Hepatocyte (in vitro differentiated cells): ENCODE data around the gene CEACAM1. TPM values are rescaled to one million over a fixed set of nuclear protein-coding genes. Genes with fewer than 3 reads are reported as not detected.

Source experiments
- DNase-seq: peaks from one replicate; pipeline ENCODE4 v3.0.0-alpha.2; 2016; ENCODE audit warnings: low spot score
- H2AFZ ChIP-seq: fragments of 200-600 bp; sonication (generic); 2 replicates; pipeline ENCODE4 v1.6.0; 2016; ENCODE audit warnings: antibody characterized with exemption, mild to moderate bottlenecking
- H3K27ac ChIP-seq: fragments of 200-600 bp; sonication (generic); 2 replicates; pipeline ENCODE4 v1.5.1; 2016; ENCODE audit warnings: mild to moderate bottlenecking
- H3K27me3 ChIP-seq: fragments of 200-600 bp; sonication (generic); 2 replicates; pipeline ENCODE4 v1.6.1; 2016
- H3K36me3 ChIP-seq: fragments of 200-600 bp; sonication (generic); replicated peaks from 2 replicates; pipeline ENCODE4 v1.5.1; 2016; ENCODE audit warnings: low read depth; ENCODE audit not compliant: insufficient read depth
- H3K4me1 ChIP-seq: fragments of 200-600 bp; sonication (generic); 2 replicates; pipeline ENCODE4 v1.5.1; 2016; ENCODE audit warnings: mild to moderate bottlenecking, moderate library complexity; ENCODE audit not compliant: insufficient read depth
- H3K4me2 ChIP-seq: fragments of 200-600 bp; sonication (generic); 2 replicates; pipeline ENCODE4 v1.6.0; 2016
- H3K4me3 ChIP-seq: fragments of 200-600 bp; sonication (generic); 2 replicates; pipeline ENCODE4 v1.5.1; 2016; ENCODE audit warnings: mild to moderate bottlenecking
- H3K79me2 ChIP-seq: fragments of 200-600 bp; sonication (generic); 2 replicates; pipeline ENCODE4 v1.6.0; 2017; ENCODE audit warnings: mild to moderate bottlenecking
- H3K9me2 ChIP-seq: fragments of 200-600 bp; sonication (generic); replicated peaks from 2 replicates; pipeline ENCODE4 v1.6.0; 2017; ENCODE audit warnings: mild to moderate bottlenecking; ENCODE audit not compliant: insufficient read depth
- H3K9me3 ChIP-seq: fragments of 200-600 bp; sonication (generic); 2 replicates; pipeline ENCODE4 v1.5.1; 2016; ENCODE audit warnings: low read depth, mild to moderate bottlenecking
- H4K20me1 ChIP-seq: fragments of 200-600 bp; sonication (generic); 2 replicates; pipeline ENCODE4 v1.6.0; 2016; ENCODE audit warnings: mild to moderate bottlenecking; ENCODE audit not compliant: insufficient read depth, poor library complexity, severe bottlenecking
- CTCF ChIP-seq: fragments of 200-600 bp; sonication (generic); IDR thresholded peaks from 2 replicates; pipeline ENCODE4 v1.5.1; 2016; ENCODE audit warnings: antibody characterized with exemption, mild to moderate bottlenecking; ENCODE audit not compliant: poor library complexity
- EZH2 ChIP-seq: fragments of 200-600 bp; sonication (generic); IDR thresholded peaks from 2 replicates; pipeline ENCODE4 v1.6.1; 2016; ENCODE audit warnings: antibody characterized with exemption, mild to moderate bottlenecking, borderline replicate concordance
- EZH2phosphoT487 ChIP-seq: fragments of 200-600 bp; sonication (generic); IDR thresholded peaks from one replicate; pipeline ENCODE4 v1.6.1; 2018; ENCODE audit warnings: antibody characterized with exemption, mild to moderate bottlenecking, low read depth, moderate library complexity; ENCODE audit not compliant: unreplicated experiment, severe bottlenecking
- WGBS: methylation state at CpG from one replicate; pipeline ENCODE4 v1.1.6; 2016; ENCODE audit warnings: low lambda C conversion rate; ENCODE audit errors: missing lambda C conversion rate; 5-methylcytosine and 5-hydroxymethylcytosine counted together
- polyA plus RNA-seq: library from polyadenylated mRNA; unstranded; fragments of >200 nt; fragmentation: Nextera tagmentation; extraction: Ambion mirVana; gene quantifications from 2 replicates; pipeline ENCODE4 v1.2.1, GENCODE V29; 2016
- total RNA-seq: library from RNA; depleted of rRNA; stranded (reverse); fragments of >200 nt; gene quantifications from 2 replicates; pipeline ENCODE4 v1.2.3, GENCODE V29; 2014

The CEACAM1 gene
- total and polyA plus RNA-seq, 2 experiments from 2014 or later: 7.1 to 20.8 TPM

GRCh38 chr19:42546831-42547500, 18.7 kb upstream of the CEACAM1 start:
- H3K79me2 ChIP-seq: no peaks in the 10 kb centered on the region
- no peak overlapping the region for H3K4me3 ChIP-seq
- WGBS: 82% methylated on average over 4 of the region's 4 CpGs
- no peak overlapping the region for H2AFZ ChIP-seq
- no peak for DNase-seq
- H4K20me1 ChIP-seq: no peaks in the 10 kb centered on the region
- H3K27ac ChIP-seq: no peak overlapping the region
- no peaks in the 10 kb centered on the region for H3K27me3 ChIP-seq
- TF ChIP-seq EZH2 (no peak), CTCF (no peak), EZH2phosphoT487 (no peak)
- no peaks in the 10 kb centered on the region for H3K4me1 ChIP-seq
- no peak overlapping the region for H3K4me2 ChIP-seq
- no peaks in the 10 kb centered on the region for H3K9me2 ChIP-seq
- H3K36me3 ChIP-seq: no peaks in the 10 kb centered on the region
- H3K9me3 ChIP-seq: no peaks in the 10 kb centered on the region

DNA sequence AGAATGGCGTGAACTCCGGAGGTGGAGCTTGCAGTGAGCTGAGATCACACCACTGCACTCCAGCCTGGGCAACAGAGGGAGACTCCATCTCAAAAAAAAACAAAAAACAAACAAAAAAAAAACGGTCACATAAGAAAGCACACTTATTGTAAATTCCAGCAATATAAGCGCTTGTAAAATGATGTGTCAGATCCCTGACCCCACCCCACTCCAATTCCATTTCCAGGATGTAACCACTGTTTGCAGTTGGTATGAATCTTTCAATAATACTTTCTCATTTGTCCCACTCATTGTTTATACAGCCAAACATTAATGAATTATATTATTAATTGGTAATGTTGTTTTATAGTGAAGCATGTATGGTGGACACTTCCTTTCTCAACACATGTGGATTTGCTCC, 15.9 kb upstream of the CEACAM1 start:
- no peaks in the 10 kb centered on the region for H3K79me2 ChIP-seq
- no peaks in the 10 kb centered on the region for H3K4me1 ChIP-seq
- H3K4me3 ChIP-seq: no peak overlapping the region
- H3K27me3 ChIP-seq: no peaks in the 10 kb centered on the region
- TF ChIP-seq EZH2 (no peak), CTCF (no peak), EZH2phosphoT487 (no peak)
- no peak overlapping the region for H3K4me2 ChIP-seq
- no peaks in the 10 kb centered on the region for H4K20me1 ChIP-seq
- no peak overlapping the region for H3K27ac ChIP-seq
- no peaks in the 10 kb centered on the region for H3K36me3 ChIP-seq
- H3K9me2 ChIP-seq: no peaks in the 10 kb centered on the region
- no peak overlapping the region for H2AFZ ChIP-seq
- no peaks in the 10 kb centered on the region for H3K9me3 ChIP-seq
- no peak for DNase-seq
- WGBS: 75% methylated on average over 4 of the region's 4 CpGs

DNA sequence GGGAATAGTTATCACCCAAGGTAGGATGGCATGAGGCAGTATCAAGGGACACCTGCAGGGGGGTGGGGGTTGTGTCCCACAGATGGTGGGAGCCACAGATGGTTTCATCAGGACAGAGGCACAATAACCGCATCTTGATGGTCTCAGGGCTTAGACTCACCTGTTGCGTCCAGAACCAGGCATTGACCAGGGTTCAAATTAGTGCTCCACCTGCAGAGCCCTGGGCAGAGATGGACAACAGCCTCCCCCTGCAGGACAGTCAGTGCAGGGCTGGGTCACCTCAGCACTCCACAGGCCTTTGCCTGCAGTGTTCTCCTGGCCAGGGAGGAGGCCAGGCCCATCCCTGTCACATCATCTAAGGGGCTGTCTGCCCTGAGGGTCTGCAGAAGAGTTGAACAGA, 14.5 kb upstream of the CEACAM1 start:
- WGBS: 93% methylated on average over 2 of the region's 2 CpGs
- no peak for DNase-seq
- H3K36me3 ChIP-seq: no peaks in the 10 kb centered on the region
- H4K20me1 ChIP-seq: no peaks in the 10 kb centered on the region
- no peak overlapping the region for H3K4me2 ChIP-seq
- no peaks in the 10 kb centered on the region for H3K27me3 ChIP-seq
- no peaks in the 10 kb centered on the region for H3K9me3 ChIP-seq
- no peaks in the 10 kb centered on the region for H3K79me2 ChIP-seq
- no peaks in the 10 kb centered on the region for H3K4me1 ChIP-seq
- H3K27ac ChIP-seq: no peak overlapping the region
- TF ChIP-seq CTCF (no peak), EZH2phosphoT487 (no peak), EZH2 (no peak)
- no peak overlapping the region for H2AFZ ChIP-seq
- H3K9me2 ChIP-seq: no peaks in the 10 kb centered on the region
- H3K4me3 ChIP-seq: no peak overlapping the region
